ENCODE results near the gene CD8B.
"Not testable (repeated sequence)": the region's sequence is repeated elsewhere in the genome, so short reads cannot be mapped to it uniquely, and the experiment has no call there.

CD8B gene

DNA sequence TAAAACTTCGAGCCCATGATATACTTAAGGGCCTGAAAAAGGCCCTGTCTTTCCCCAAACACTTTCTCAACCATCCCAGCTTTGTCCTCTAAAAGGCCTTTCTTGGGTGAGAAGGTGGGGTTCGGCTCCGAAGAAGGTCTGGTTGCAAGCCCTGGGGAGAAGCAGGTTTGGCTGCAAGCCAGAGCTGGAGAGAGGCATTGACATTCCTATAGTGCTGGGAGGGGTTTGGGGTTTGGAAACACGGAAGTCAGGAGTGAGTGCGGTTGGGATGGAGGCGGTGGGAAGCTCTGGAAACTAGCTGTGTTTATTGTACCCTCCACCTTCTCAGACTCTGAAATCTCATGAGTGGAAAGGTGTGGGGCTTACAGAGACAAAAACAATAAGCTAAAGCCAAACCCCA lies 5.7 kb downstream of the CD8B start:
- not testable (repeated sequence) for H3K9me3 Mint-ChIP-seq; ATAC-seq (replicated peaks); H3K27me3 Mint-ChIP-seq; DNase-seq
- H3K36me3 Mint-ChIP-seq (ENCODE audit: insufficient read depth): peaks cover 16% of the 10 kb centered on the region
- H3K4me3 Mint-ChIP-seq: peak overlapping the region; percentile 14 to 46
- peaks cover 14 to 32% of the 10 kb centered on the region in 2 donors for H3K4me1 Mint-ChIP-seq (ENCODE audit: low read depth in 2 of 2)
- H3K27ac Mint-ChIP-seq: peak overlapping the region; percentile 12 to 71

DNA sequence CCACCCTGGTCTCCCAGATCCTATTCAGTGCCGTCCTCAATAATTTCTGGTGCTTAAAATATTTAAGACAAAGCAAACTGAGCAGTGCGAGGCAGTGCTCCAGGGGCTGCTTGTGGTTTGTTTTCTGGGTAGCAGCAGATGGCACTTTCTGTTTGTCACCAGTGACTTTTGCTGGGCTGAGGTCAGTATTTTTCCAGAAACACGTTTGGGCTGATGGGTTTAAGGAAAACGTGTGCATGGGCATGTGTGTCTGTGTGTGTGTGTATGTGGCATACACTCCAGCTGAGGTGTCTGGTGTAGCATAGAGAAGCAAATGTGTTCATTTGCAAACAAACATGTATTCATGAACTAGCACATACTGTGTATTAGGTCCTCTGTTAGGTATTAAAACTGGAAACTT lies 10.1 kb downstream of the CD8B start:
- H3K4me1 Mint-ChIP-seq (ENCODE audit: low read depth in 2 of 2): peaks cover 3 to 17% of the 10 kb centered on the region in 2 donors
- H3K4me3 Mint-ChIP-seq; H3K9me3 Mint-ChIP-seq; DNase-seq; ATAC-seq (replicated peaks); H3K27me3 Mint-ChIP-seq: not testable (repeated sequence)
- H3K27ac Mint-ChIP-seq: peak overlapping the region in 1 of 2 donors; percentile 85
- H3K36me3 Mint-ChIP-seq (ENCODE audit: insufficient read depth): peaks cover 25% of the 10 kb centered on the region

- Mint-ChIP-seq H3K36me3 (ENCODE audit: insufficient read depth) (peaks cover 17% of the 10 kb centered on the region), H3K4me1 (ENCODE audit: low read depth in 2 of 2) (peaks cover 11 to 26% of the 10 kb centered on the region in 2 donors), H3K27ac (peak overlapping the region; percentile 78 to 95), H3K4me3 (peak overlapping the region; percentile 47 to 71)
- DNase-seq, H3K9me3 Mint-ChIP-seq, H3K27me3 Mint-ChIP-seq: not testable (repeated sequence)
- ATAC-seq (replicated peaks): peak; percentile 70
These were observed 19.0 kb downstream of the CD8B start for GRCh38 chr2:86842607-86843234.

- H3K9me3 Mint-ChIP-seq; H3K36me3 Mint-ChIP-seq (ENCODE audit: insufficient read depth); ATAC-seq (replicated peaks); H3K27me3 Mint-ChIP-seq; DNase-seq: not testable (repeated sequence)
- peak overlapping the region in 1 of 2 donors; percentile 95 for H3K27ac Mint-ChIP-seq
- H3K4me1 Mint-ChIP-seq (ENCODE audit: low read depth in 2 of 2): peaks cover 19 to 36% of the 10 kb centered on the region in 2 donors
- H3K4me3 Mint-ChIP-seq: peak overlapping the region; percentile 13 to 37
These were observed 20.4 kb downstream of the CD8B start for GRCh38 chr2:86841330-86841729.

- DNase-seq; H3K27me3 Mint-ChIP-seq; H3K9me3 Mint-ChIP-seq; ATAC-seq (replicated peaks); H3K4me3 Mint-ChIP-seq; H3K36me3 Mint-ChIP-seq (ENCODE audit: insufficient read depth): not testable (repeated sequence)
- Mint-ChIP-seq H3K4me1 (ENCODE audit: low read depth in 2 of 2) (peaks cover 20 to 36% of the 10 kb centered on the region in 2 donors), H3K27ac (peak overlapping the region in 1 of 2 donors; percentile 41)
These were observed 21.7 kb downstream of the CD8B start for GRCh38 chr2:86839871-86840548.

- peak; percentile 38 for ATAC-seq (replicated peaks)
- not testable (repeated sequence) for H3K9me3 Mint-ChIP-seq; H3K36me3 Mint-ChIP-seq (ENCODE audit: insufficient read depth); H3K4me3 Mint-ChIP-seq; DNase-seq; H3K27me3 Mint-ChIP-seq
- peaks cover 17 to 34% of the 10 kb centered on the region in 2 donors for H3K4me1 Mint-ChIP-seq (ENCODE audit: low read depth in 2 of 2)
- H3K27ac Mint-ChIP-seq: peak overlapping the region in 1 of 2 donors; percentile 41
These were observed 22.2 kb downstream of the CD8B start for GRCh38 chr2:86839455-86839854.

- H3K27me3 Mint-ChIP-seq; DNase-seq; ATAC-seq (replicated peaks); H3K36me3 Mint-ChIP-seq (ENCODE audit: insufficient read depth); H3K9me3 Mint-ChIP-seq: not testable (repeated sequence)
- H3K4me3 Mint-ChIP-seq: peak overlapping the region in 1 of 2 donors; percentile 20
- peak overlapping the region; percentile 51 to 79 for H3K27ac Mint-ChIP-seq
- H3K4me1 Mint-ChIP-seq (ENCODE audit: low read depth in 2 of 2): peaks cover 21 to 29% of the 10 kb centered on the region in 2 donors
These were observed 24.0 kb downstream of the CD8B start for GRCh38 chr2:86837714-86838113.

- not testable (repeated sequence) for H3K9me3 Mint-ChIP-seq; H3K27me3 Mint-ChIP-seq; H3K36me3 Mint-ChIP-seq (ENCODE audit: insufficient read depth); DNase-seq
- Mint-ChIP-seq H3K4me1 (ENCODE audit: low read depth in 2 of 2) (peaks cover 18 to 25% of the 10 kb centered on the region in 2 donors), H3K27ac (peak overlapping the region; percentile 51 to 92), H3K4me3 (peak overlapping the region; percentile 54 to 56)
- peak; percentile 35 for ATAC-seq (replicated peaks)
These were observed 24.6 kb downstream of the CD8B start for GRCh38 chr2:86836915-86837695.

GRCh38 chr2:86835548-86835889 lies 26.2 kb downstream of the CD8B start:
- H3K36me3 Mint-ChIP-seq (ENCODE audit: insufficient read depth); H3K9me3 Mint-ChIP-seq; H3K4me3 Mint-ChIP-seq; DNase-seq; H3K27me3 Mint-ChIP-seq: not testable (repeated sequence)
- ATAC-seq (replicated peaks): peak; percentile 40
- Mint-ChIP-seq H3K4me1 (ENCODE audit: low read depth in 2 of 2) (peaks cover 19 to 31% of the 10 kb centered on the region in 2 donors), H3K27ac (peak overlapping the region in 1 of 2 donors; percentile 66)

GRCh38 chr2:86833315-86833714 lies 28.4 kb downstream of the CD8B start:
- Mint-ChIP-seq H3K9me3 (no peaks in the 10 kb centered on the region), H3K36me3 (ENCODE audit: insufficient read depth) (no peaks in the 10 kb centered on the region), H3K4me3 (peak overlapping the region; percentile 48 to 55), H3K27ac (peak overlapping the region; percentile 72 to 87), H3K4me1 (ENCODE audit: low read depth in 2 of 2) (peaks cover 19 to 42% of the 10 kb centered on the region in 2 donors), H3K27me3 (no peaks in the 10 kb centered on the region)
- ATAC-seq (replicated peaks) (no peak), DNase-seq (no peak)

DNA sequence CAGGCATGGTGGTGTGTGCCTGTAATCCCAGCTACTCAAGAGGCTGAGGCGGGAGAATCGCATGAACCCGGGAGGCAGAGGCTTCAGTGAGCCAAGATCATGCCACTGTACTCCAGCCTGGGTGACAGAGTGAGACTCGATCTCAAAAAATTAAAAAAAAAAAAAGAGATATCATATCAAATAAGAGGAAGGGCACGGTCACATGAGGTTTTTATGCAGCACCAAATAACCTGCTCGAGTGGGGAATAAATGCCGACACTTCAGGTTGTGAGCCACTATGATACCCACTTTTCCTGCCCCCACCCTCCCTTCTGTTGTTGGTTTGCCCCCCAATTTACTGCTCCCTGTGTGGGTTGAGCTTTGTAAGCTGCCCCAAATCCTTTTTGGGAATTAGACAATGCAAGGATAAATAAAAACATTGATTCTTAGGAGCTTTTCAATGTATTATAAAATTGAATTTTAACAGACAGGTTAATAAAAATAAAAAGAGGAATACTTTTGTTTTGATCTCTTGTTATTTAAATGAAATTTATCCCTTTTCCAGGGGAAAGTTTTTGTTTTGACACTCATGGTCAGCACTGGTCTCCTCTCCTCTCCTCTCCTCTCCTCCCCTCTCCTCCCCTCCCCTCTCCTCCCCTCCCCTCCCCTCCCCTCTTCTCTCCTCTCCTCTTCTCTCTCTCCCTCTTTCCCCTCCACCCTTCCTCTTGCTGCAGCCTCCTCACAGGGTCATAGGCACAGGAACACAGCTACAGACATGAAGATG lies 29.2 kb downstream of the CD8B start:
- Mint-ChIP-seq H3K27ac (peak overlapping the region; percentile 72 to 87), H3K9me3 (no peaks in the 10 kb centered on the region), H3K27me3 (no peaks in the 10 kb centered on the region), H3K36me3 (ENCODE audit: insufficient read depth) (no peaks in the 10 kb centered on the region), H3K4me3 (peak overlapping the region; percentile 48 to 55), H3K4me1 (ENCODE audit: low read depth in 2 of 2) (peaks cover 24 to 43% of the 10 kb centered on the region in 2 donors)
- ATAC-seq (replicated peaks) (peak; percentile 11), DNase-seq (no peak)

GRCh38 chr2:86831537-86831936 lies 30.1 kb downstream of the CD8B start:
- H3K36me3 Mint-ChIP-seq (ENCODE audit: insufficient read depth): peaks cover 4% of the 10 kb centered on the region
- H3K4me1 Mint-ChIP-seq (ENCODE audit: low read depth in 2 of 2): peaks cover 23 to 44% of the 10 kb centered on the region in 2 donors
- peak overlapping the region; percentile 10 to 55 for H3K4me3 Mint-ChIP-seq
- ATAC-seq (replicated peaks): no peak
- no peak for DNase-seq
- peak overlapping the region; percentile 72 to 87 for H3K27ac Mint-ChIP-seq
- no peaks in the 10 kb centered on the region for H3K27me3 Mint-ChIP-seq
- no peaks in the 10 kb centered on the region for H3K9me3 Mint-ChIP-seq

GRCh38 chr2:86826951-86827350 lies 34.7 kb downstream of the CD8B start:
- H3K4me1 Mint-ChIP-seq (ENCODE audit: low read depth in 2 of 2): peaks cover 29 to 66% of the 10 kb centered on the region in 2 donors
- H3K4me3 Mint-ChIP-seq: peak overlapping the region; percentile 67 to 86
- H3K27me3 Mint-ChIP-seq: no peaks in the 10 kb centered on the region
- peak overlapping the region; percentile 91 to 100 for H3K27ac Mint-ChIP-seq
- ATAC-seq (replicated peaks): no peak
- no peak for DNase-seq
- peaks cover 23% of the 10 kb centered on the region for H3K36me3 Mint-ChIP-seq (ENCODE audit: insufficient read depth)
- no peaks in the 10 kb centered on the region for H3K9me3 Mint-ChIP-seq
